ENCODE results near the gene ARID3C. TPM values are rescaled to one million over a fixed set of nuclear protein-coding genes. Genes with fewer than 3 reads are reported as not detected.

The ARID3C gene
- total RNA-seq (not detected), polyA plus RNA-seq (not detected)
- long read RNA-seq, donor 1, result 0 reads
- long read RNA-seq, donor 2, result 0 reads

- H3K27ac ChIP-seq (ENCODE audit: low read depth in 1 of 2, low read length in 2 of 2), result no peak within 1 kb of the TSS
- WGBS, 2 donors, result 1 to 2% methylated on average over 29 to 69 of the region's 69 CpGs
- peak; percentile 44 for ATAC-seq (ENCODE audit: low FRiP score)
Measured at GRCh38 chr9:34628656-34629490, at the start of gene ARID3C. TSS of gene ARID3C (minus strand) at chr9:34629066. CDS start at chr9:34628014, 1,052 bp downstream.

GRCh38 chr9:34675869-34676268 is 47.0 kb upstream of the ARID3C start:
- WGBS, 2 donors, result 99 to 100% methylated on average over 2 of the region's 2 CpGs
- intact Hi-C loops (cut with DNase I), result no loop called here
- DNase-seq (no peak), ATAC-seq (ENCODE audit: low FRiP score) (no peak)
- Histone ChIP-seq H3K27me3 (ENCODE audit: control insufficient read depth in 1 of 2, insufficient read depth in 2 of 2, low read length in 1 of 2) (no peaks in the 10 kb centered on the region), H3K4me3 (ENCODE audit: low read length in 2 of 2) (no peak overlapping the region), H3K9me3 (ENCODE audit: control insufficient read depth, low read length) (no peaks in the 10 kb centered on the region), H3K4me1 (ENCODE audit: control insufficient read depth in 1 of 2, insufficient read depth in 2 of 2, low read length in 2 of 2) (no peaks in the 10 kb centered on the region), H3K27ac (ENCODE audit: low read depth in 1 of 2, low read length in 2 of 2) (no peak overlapping the region), H3K36me3 (ENCODE audit: control insufficient read depth in 1 of 2, insufficient read depth in 2 of 2, low read length in 1 of 2) (no peaks in the 10 kb centered on the region)

More at GRCh38 chr9:34628656-34629490, at the start of gene ARID3C:
- Histone ChIP-seq H3K27me3 (ENCODE audit: control insufficient read depth in 1 of 2, insufficient read depth in 2 of 2, low read length in 1 of 2) (no peaks in the 10 kb centered on the region), H3K4me3 (ENCODE audit: low read length in 2 of 2) (peak within 1 kb of the TSS; percentile 12 to 37), H3K36me3 (ENCODE audit: control insufficient read depth in 1 of 2, insufficient read depth in 2 of 2, low read length in 1 of 2) (no peaks in the 10 kb centered on the region), H3K9me3 (ENCODE audit: control insufficient read depth, low read length) (no peaks in the 10 kb centered on the region), H3K4me1 (ENCODE audit: control insufficient read depth in 1 of 2, insufficient read depth in 2 of 2, low read length in 2 of 2) (no peaks in the 10 kb centered on the region)
- DNase-seq, result peak in 1 of 2 donors; percentile 83
- intact Hi-C loops (cut with DNase I), result no loop called here

GRCh38 chr9:34675048-34675714 is 46.3 kb upstream of the ARID3C start:
- Histone ChIP-seq H3K9me3 (ENCODE audit: control insufficient read depth, low read length) (no peaks in the 10 kb centered on the region), H3K36me3 (ENCODE audit: control insufficient read depth in 1 of 2, insufficient read depth in 2 of 2, low read length in 1 of 2) (no peaks in the 10 kb centered on the region), H3K4me1 (ENCODE audit: control insufficient read depth in 1 of 2, insufficient read depth in 2 of 2, low read length in 2 of 2) (no peaks in the 10 kb centered on the region), H3K27me3 (ENCODE audit: control insufficient read depth in 1 of 2, insufficient read depth in 2 of 2, low read length in 1 of 2) (no peaks in the 10 kb centered on the region), H3K4me3 (ENCODE audit: low read length in 2 of 2) (no peak overlapping the region), H3K27ac (ENCODE audit: low read depth in 1 of 2, low read length in 2 of 2) (no peak overlapping the region)
- DNase-seq (peak; percentile 83 to 91), ATAC-seq (ENCODE audit: low FRiP score) (peak; percentile 79)
- WGBS, 2 donors, result 28 to 35% methylated on average over 10 of the region's 10 CpGs
- intact Hi-C loops (cut with DNase I), result no loop called here

- no peaks in the 10 kb centered on the region for H3K4me1 ChIP-seq (ENCODE audit: control insufficient read depth in 1 of 2, insufficient read depth in 2 of 2, low read length in 2 of 2)
- H3K36me3 ChIP-seq (ENCODE audit: control insufficient read depth in 1 of 2, insufficient read depth in 2 of 2, low read length in 1 of 2), result no peaks in the 10 kb centered on the region
- DNase-seq (no peak), ATAC-seq (ENCODE audit: low FRiP score) (no peak)
- intact Hi-C loops (cut with DNase I), result no loop called here
- no peak overlapping the region for H3K27ac ChIP-seq (ENCODE audit: low read depth in 1 of 2, low read length in 2 of 2)
- WGBS, 2 donors, result 82 to 93% methylated on average over 3 of the region's 3 CpGs
- no peaks in the 10 kb centered on the region for H3K9me3 ChIP-seq (ENCODE audit: control insufficient read depth, low read length)
- no peaks in the 10 kb centered on the region for H3K27me3 ChIP-seq (ENCODE audit: control insufficient read depth in 1 of 2, insufficient read depth in 2 of 2, low read length in 1 of 2)
- H3K4me3 ChIP-seq (ENCODE audit: low read length in 2 of 2), result no peak overlapping the region
Measured at GRCh38 chr9:34674440-34674839, 45.6 kb upstream of the ARID3C start.

- H3K27me3 ChIP-seq (ENCODE audit: control insufficient read depth in 1 of 2, insufficient read depth in 2 of 2, low read length in 1 of 2), result no peaks in the 10 kb centered on the region
- no peaks in the 10 kb centered on the region for H3K4me1 ChIP-seq (ENCODE audit: control insufficient read depth in 1 of 2, insufficient read depth in 2 of 2, low read length in 2 of 2)
- 71 to 79% methylated on average over 1 of the region's 1 CpG for WGBS, 2 donors
- H3K9me3 ChIP-seq (ENCODE audit: control insufficient read depth, low read length), result no peaks in the 10 kb centered on the region
- ATAC-seq (ENCODE audit: low FRiP score), result no peak
- H3K27ac ChIP-seq (ENCODE audit: low read depth in 1 of 2, low read length in 2 of 2), result no peak overlapping the region
- intact Hi-C loops (cut with DNase I), result no loop called here
- H3K4me3 ChIP-seq (ENCODE audit: low read length in 2 of 2), result no peak overlapping the region
- no peak for DNase-seq
- no peaks in the 10 kb centered on the region for H3K36me3 ChIP-seq (ENCODE audit: control insufficient read depth in 1 of 2, insufficient read depth in 2 of 2, low read length in 1 of 2)
Measured at GRCh38 chr9:34671307-34671706, 42.4 kb upstream of the ARID3C start.

GRCh38 chr9:34669809-34670562 is 41.1 kb upstream of the ARID3C start:
- Histone ChIP-seq H3K4me3 (ENCODE audit: low read length in 2 of 2) (no peak overlapping the region), H3K27ac (ENCODE audit: low read depth in 1 of 2, low read length in 2 of 2) (no peak overlapping the region), H3K4me1 (ENCODE audit: control insufficient read depth in 1 of 2, insufficient read depth in 2 of 2, low read length in 2 of 2) (no peaks in the 10 kb centered on the region), H3K27me3 (ENCODE audit: control insufficient read depth in 1 of 2, insufficient read depth in 2 of 2, low read length in 1 of 2) (no peaks in the 10 kb centered on the region), H3K9me3 (ENCODE audit: control insufficient read depth, low read length) (no peaks in the 10 kb centered on the region), H3K36me3 (ENCODE audit: control insufficient read depth in 1 of 2, insufficient read depth in 2 of 2, low read length in 1 of 2) (no peaks in the 10 kb centered on the region)
- ATAC-seq (ENCODE audit: low FRiP score) (no peak), DNase-seq (no peak)
- intact Hi-C loops (cut with DNase I), result loop anchor here in 1 of 2 donors (10.0 kb wide), 2 partner anchors 325 to 405 kb away; partner anchors contain the start of genes FANCG and VCP
- WGBS, 2 donors, result 90 to 94% methylated on average over 5 of the region's 5 CpGs

GRCh38 chr9:34665381-34666250 is 36.8 kb upstream of the ARID3C start:
- Histone ChIP-seq H3K36me3 (ENCODE audit: control insufficient read depth in 1 of 2, insufficient read depth in 2 of 2, low read length in 1 of 2) (peaks cover 0 to 3% of the 10 kb centered on the region in 2 donors), H3K4me1 (ENCODE audit: control insufficient read depth in 1 of 2, insufficient read depth in 2 of 2, low read length in 2 of 2) (no peaks in the 10 kb centered on the region), H3K27ac (ENCODE audit: low read depth in 1 of 2, low read length in 2 of 2) (peak overlapping the region; percentile 25 to 96), H3K27me3 (ENCODE audit: control insufficient read depth in 1 of 2, insufficient read depth in 2 of 2, low read length in 1 of 2) (no peaks in the 10 kb centered on the region), H3K4me3 (ENCODE audit: low read length in 2 of 2) (peak overlapping the region; percentile 55 to 73), H3K9me3 (ENCODE audit: control insufficient read depth, low read length) (no peaks in the 10 kb centered on the region)
- ATAC-seq (ENCODE audit: low FRiP score), result peak; percentile 95
- DNase-seq, result peak; percentile 96 to 98
- WGBS, 2 donors, result 1% methylated on average over 45 to 55 of the region's 55 CpGs
- intact Hi-C loops (cut with DNase I), result loop anchor here in 1 of 2 donors (2.0 to 10.0 kb wide), 3 partner anchors 35 to 409 kb away; partner anchors contain the start of genes FANCG and VCP

- 1 to 2% methylated on average over 19 to 26 of the region's 26 CpGs for whole genome bisulfite sequencing, 2 donors
Measured at GRCh38 chr9:34665067-34665380, 36.2 kb upstream of the ARID3C start.

More at GRCh38 chr9:34665067-34665380, 36.2 kb upstream of the ARID3C start:
- H3K36me3 ChIP-seq (ENCODE audit: control insufficient read depth in 1 of 2, insufficient read depth in 2 of 2, low read length in 1 of 2), result peaks cover 0 to 3% of the 10 kb centered on the region in 2 donors
- H3K9me3 ChIP-seq (ENCODE audit: control insufficient read depth, low read length), result no peaks in the 10 kb centered on the region
- no peak for DNase-seq
- peak; percentile 51 for ATAC-seq (ENCODE audit: low FRiP score)
- intact Hi-C loops (cut with DNase I), result loop anchor here in 1 of 2 donors (10.0 kb wide), 2 partner anchors 330 to 410 kb away; partner anchors contain the start of genes FANCG and VCP
- H3K27me3 ChIP-seq (ENCODE audit: control insufficient read depth in 1 of 2, insufficient read depth in 2 of 2, low read length in 1 of 2), result no peaks in the 10 kb centered on the region
- peak overlapping the region in 1 of 2 donors; percentile 78 for H3K27ac ChIP-seq (ENCODE audit: low read depth in 1 of 2, low read length in 2 of 2)
- H3K4me1 ChIP-seq (ENCODE audit: control insufficient read depth in 1 of 2, insufficient read depth in 2 of 2, low read length in 2 of 2), result no peaks in the 10 kb centered on the region
- H3K4me3 ChIP-seq (ENCODE audit: low read length in 2 of 2), result peak overlapping the region; percentile 18

Measured in aorta (tissue), 5 donors.